ENCODE measurements around the gene GPRC6A.

GPRC6A gene

DNA sequence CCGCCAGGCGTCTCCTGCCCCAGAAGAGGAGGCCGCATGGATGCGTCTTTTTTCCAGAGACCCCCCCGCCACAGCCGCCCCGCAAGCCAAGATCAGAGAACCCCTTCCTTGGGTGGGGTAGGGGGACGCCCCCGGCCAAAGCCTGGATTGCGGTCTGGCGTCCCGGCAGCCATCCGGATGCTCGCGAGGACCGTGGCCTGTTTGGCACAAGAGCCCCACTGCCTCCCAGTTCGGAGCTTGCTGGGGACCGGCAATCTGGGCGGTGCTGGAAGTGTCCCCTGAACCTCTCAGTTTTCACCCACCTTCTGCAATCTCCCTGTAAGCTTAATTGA lies 64.3 kb downstream of the GPRC6A start:
- peak in 1 of 2 experiments; percentile 34 for DNase-seq
- TF ChIP-seq POLR2A (IDR thresholded peaks at IDR 0.05; ENCODE audit: low read length) (no peak), GATA1 (IDR thresholded peaks at IDR 0.05; ENCODE audit: low read depth, low read length) (no peak)

DNA sequence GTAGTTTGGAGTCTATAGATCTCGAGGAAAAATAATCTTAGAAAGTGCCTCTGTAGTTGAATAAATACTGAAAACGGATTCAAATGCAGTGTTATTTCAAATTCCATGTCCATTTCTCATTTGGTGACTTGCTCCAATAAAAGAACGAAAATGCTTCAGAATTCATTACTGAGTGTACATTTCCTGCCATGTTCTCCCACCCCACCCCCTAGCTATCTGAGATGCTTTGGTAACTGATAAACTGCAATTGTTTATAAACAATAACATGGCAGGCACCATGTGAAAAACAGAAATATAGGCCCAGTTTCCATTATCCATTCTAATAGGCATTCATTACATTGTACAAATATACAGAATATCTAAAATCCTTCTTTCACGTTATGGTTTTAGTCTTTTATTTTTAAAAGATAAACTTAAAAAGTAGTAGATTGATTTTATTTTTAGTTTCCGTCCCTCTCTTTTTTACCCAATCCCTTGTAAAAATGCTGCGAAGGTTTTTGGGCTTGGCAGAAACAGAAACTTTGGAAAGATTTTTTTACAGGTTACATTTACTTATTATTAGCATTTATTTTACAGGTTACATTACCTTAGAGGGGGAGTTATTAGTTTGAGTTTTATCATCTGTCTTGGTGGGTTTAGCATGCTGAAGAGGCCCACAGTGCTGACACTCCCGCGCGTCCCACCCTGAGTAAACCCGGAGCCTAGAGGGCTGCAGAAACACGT lies 64.8 kb downstream of the GPRC6A start:
- no peak for DNase-seq
- no peak for TF ChIP-seq POLR2A (IDR thresholded peaks at IDR 0.05; ENCODE audit: low read length)
- TF ChIP-seq GATA1 (IDR thresholded peaks at IDR 0.05; ENCODE audit: low read depth, low read length), result no peak

DNA sequence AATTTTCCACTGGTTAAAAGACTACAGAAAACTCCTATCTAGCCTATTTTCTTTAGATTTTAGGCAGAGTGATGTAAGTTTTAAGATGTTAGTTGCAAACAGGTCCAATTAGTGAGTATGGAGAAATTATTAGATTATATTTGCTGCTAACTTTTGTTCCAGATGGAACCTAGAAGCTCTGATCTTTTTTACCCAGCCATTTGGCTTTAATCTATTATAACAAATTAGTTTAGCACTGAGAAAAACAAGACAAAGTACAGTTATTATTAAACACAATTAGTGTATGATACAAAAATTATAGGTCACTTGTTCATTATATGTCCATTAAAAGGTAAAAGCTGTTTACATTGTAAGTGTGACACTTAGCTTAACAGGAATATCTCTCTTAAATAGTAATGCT lies 65.8 kb downstream of the GPRC6A start:
- TF ChIP-seq POLR2A (IDR thresholded peaks at IDR 0.05; ENCODE audit: low read length) (no peak), GATA1 (IDR thresholded peaks at IDR 0.05; ENCODE audit: low read depth, low read length) (no peak)

DNA sequence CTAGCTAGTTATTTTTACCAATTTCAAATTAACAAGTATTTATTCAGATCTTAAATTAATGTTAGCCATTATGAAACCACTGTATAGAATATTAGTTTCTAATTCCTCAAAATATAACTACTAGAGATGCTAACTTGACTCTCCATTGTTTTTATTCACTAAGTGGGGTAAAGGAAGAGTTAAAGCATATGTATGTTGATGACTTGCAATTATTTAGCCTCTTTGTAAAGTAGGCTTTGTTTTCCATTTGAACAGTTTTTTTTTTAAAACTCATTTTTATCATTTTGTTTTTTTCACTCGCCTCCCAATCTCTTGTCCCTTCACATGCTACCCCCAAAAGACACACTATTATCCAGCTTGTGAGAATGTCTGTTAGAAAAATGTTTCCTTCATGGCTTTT lies 66.6 kb downstream of the GPRC6A start:
- DNase-seq, result no peak
- no peak for TF ChIP-seq GATA1 (IDR thresholded peaks at IDR 0.05; ENCODE audit: low read depth, low read length)
- TF ChIP-seq POLR2A (IDR thresholded peaks at IDR 0.05; ENCODE audit: low read length), result no peak

More for the DNA sequence above, 65.8 kb downstream of the GPRC6A start:
- DNase-seq, result no peak

DNA sequence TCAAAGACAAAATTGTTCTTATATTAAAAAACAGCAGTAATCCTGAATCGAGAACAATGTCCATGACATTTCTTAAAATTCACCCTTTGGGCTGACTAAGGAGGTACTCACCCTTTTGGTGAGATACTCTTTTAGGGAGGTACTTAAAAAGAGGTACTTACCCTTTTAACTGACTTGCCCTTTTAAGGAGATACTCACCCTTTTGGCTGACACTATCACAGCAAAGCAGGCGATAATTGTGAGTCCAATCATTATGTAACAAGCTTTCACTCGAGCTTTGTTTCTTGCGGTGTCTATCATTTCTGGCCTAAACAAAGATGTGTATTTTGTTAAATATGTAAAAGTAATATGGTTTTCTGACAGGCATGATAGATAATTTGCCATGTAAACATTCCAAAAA lies 67.1 kb downstream of the GPRC6A start:
- TF ChIP-seq GATA1 (IDR thresholded peaks at IDR 0.05; ENCODE audit: low read depth, low read length), result no peak
- no peak for TF ChIP-seq POLR2A (IDR thresholded peaks at IDR 0.05; ENCODE audit: low read length)
- DNase-seq, result peak; percentile 10 to 51

DNA sequence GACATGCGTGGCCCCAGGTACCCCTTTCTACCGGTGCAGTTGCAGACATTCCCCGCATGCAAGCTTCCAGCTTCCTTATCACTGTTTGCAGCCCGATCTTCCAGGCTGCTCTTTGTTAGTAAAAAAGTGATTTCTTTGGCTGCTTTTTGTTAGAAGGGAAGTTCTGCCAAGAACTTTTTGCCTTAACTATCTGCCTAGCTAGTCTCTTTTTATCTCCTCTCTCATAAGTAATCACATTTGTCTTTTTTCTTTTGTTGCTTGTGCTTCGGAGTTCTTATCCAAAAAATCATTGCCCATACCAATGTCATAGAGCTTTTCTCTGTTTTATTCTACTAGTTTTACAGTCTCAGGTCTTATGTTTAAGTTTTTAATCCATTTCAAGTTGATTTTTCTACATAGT lies 83.7 kb downstream of the GPRC6A start:
- no peak for DNase-seq

More for the DNA sequence above, 83.7 kb downstream of the GPRC6A start:
- TF ChIP-seq GATA1 (IDR thresholded peaks at IDR 0.05; ENCODE audit: low read depth, low read length) (no peak), POLR2A (IDR thresholded peaks at IDR 0.05; ENCODE audit: low read length) (no peak)
